Panc1 (cell line): ENCODE results near the gene CFAP100. TPM values are rescaled to one million over a fixed set of nuclear protein-coding genes. Genes with fewer than 3 reads are reported as not detected.

Source experiments
- ATAC-seq: fragments of 200-7000 bp; cut with Tn5 transposase; 2 replicates; pipeline ENCODE4 v1.9.1; 2020; ENCODE audit warnings: mild to moderate bottlenecking, moderate library complexity
- BruUV-seq: library from RNA; stranded (reverse); fragments of 400-500 nt; replicated peaks from 2 replicates; lab custom pipeline; 2021; lab: Mats Ljungman, UMichigan
- CTCF ChIA-PET: fragments of 300-600 bp; sonication (Branson Sonifier 250); formaldehyde crosslinking; loops from one replicate; lab custom pipeline; 2022; ENCODE audit warnings: antibody characterized with exemption; lab: Charles Lee
- POLR2A ChIA-PET: fragments of 300-600 bp; sonication (Branson Sonifier 250); formaldehyde crosslinking; loops from one replicate; lab custom pipeline; 2022; ENCODE audit warnings: antibody characterized with exemption; lab: Charles Lee
- DNase-seq: peaks from one replicate; pipeline ENCODE4 v3.0.0-alpha.2; 2010; ENCODE audit warnings: low read depth, low spot score
- H3K27ac ChIP-seq: 2 replicates; pipeline ENCODE4 v1.5.1; 2011; ENCODE audit warnings: mild to moderate bottlenecking, low read length, inconsistent platforms
- H3K27me3 ChIP-seq: fragments of 200-500 bp; sonication (Bioruptor generic); 2 replicates; pipeline ENCODE4 v1.6.0; 2014; ENCODE audit warnings: low read length, inconsistent platforms; ENCODE audit not compliant: control insufficient read depth, insufficient read depth
- H3K36me3 ChIP-seq: fragments of 200-500 bp; sonication (Bioruptor generic); 2 replicates; pipeline ENCODE4 v1.5.1; 2014; ENCODE audit warnings: inconsistent platforms, mild to moderate bottlenecking, low read length, moderate library complexity; ENCODE audit not compliant: control insufficient read depth, insufficient read depth
- H3K4me1 ChIP-seq: 2 replicates; pipeline ENCODE4 v1.5.1; 2011; ENCODE audit warnings: inconsistent platforms, mild to moderate bottlenecking, low read length, moderate library complexity; ENCODE audit not compliant: control insufficient read depth, insufficient read depth
- H3K4me3 ChIP-seq, 2 experiments: 2 replicates each; pipeline ENCODE4 v1.5.1; 2011 to 2012; ENCODE audit warnings: low read depth in 2 of 2, low read length in 2 of 2, mild to moderate bottlenecking in 2 of 2, inconsistent platforms in 1 of 2, moderate library complexity in 1 of 2
- H3K9me3 ChIP-seq: fragments of 200-500 bp; sonication (Bioruptor generic); 2 replicates; pipeline ENCODE4 v1.5.1; 2014; ENCODE audit warnings: low read depth, mild to moderate bottlenecking, inconsistent platforms, low read length, moderate library complexity; ENCODE audit not compliant: control insufficient read depth, insufficient read depth
- CTCF ChIP-seq: fragments of 450-650 bp; IDR thresholded peaks from 2 replicates; pipeline ENCODE4 v1.5.1; 2017; ENCODE audit warnings: mild to moderate bottlenecking
- POLR2AphosphoS5 ChIP-seq: IDR thresholded peaks from 2 replicates; pipeline ENCODE4 v1.6.1; 2012; ENCODE audit warnings: mild to moderate bottlenecking, low read depth, low read length, moderate library complexity
- REST ChIP-seq, 2 experiments: IDR thresholded peaks; 2 replicates each; pipeline ENCODE4 v1.6.1; 2011 to 2012; ENCODE audit warnings: low read depth in 2 of 2, control low read depth in 1 of 2, low read length in 1 of 2, mild to moderate bottlenecking in 1 of 2, moderate library complexity in 1 of 2; ENCODE audit not compliant: insufficient read depth in 1 of 2
- SIN3A ChIP-seq: IDR thresholded peaks from 2 replicates; pipeline ENCODE4 v1.6.1; 2012; ENCODE audit warnings: low read depth, mild to moderate bottlenecking, low read length, moderate library complexity, borderline replicate concordance; ENCODE audit not compliant: insufficient read depth
- TCF7L2 ChIP-seq: IDR thresholded peaks from 2 replicates; pipeline ENCODE4 v1.6.1; 2011; ENCODE audit warnings: mild to moderate bottlenecking, low read depth, low read length, inconsistent platforms
- in situ Hi-C: cut with HindIII; loops from 2 replicates; pipeline ENCODE4 v1.10.0; 2016; ENCODE audit warnings: low sequenced_read_pairs, low pct_unique_long_range_greater_than_20kb
- intact Hi-C: fragments of 100-400 bp; cut with micrococcal nuclease; formaldehyde crosslinking; loops from one replicate; pipeline ENCODE4 v1.10.0; 2022; ENCODE audit not compliant: unreplicated experiment
- total RNA-seq: library from RNA; stranded (reverse); gene quantifications from one replicate; pipeline ENCODE4 v1.2.1, GENCODE V29; 2021; ENCODE audit not compliant: unreplicated experiment

CFAP100 gene
- total RNA-seq, 1 experiment from 2014 or later: not detected

GRCh38 chr3:126460381-126460780, 65.7 kb downstream of the CFAP100 start:
- no peak for ATAC-seq
- H3K27ac ChIP-seq: no peak overlapping the region
- H3K27me3 ChIP-seq: no peaks in the 10 kb centered on the region
- ChIA-PET POLR2A (no interaction called here), CTCF (no interaction called here)
- DNase-seq: no peak
- intact Hi-C loops (no loop called here), in situ Hi-C loops (no loop called here)
- no peak overlapping the region for H3K4me3 ChIP-seq
- H3K9me3 ChIP-seq: no peaks in the 10 kb centered on the region
- no TSS peak for BruUV-seq
- TF ChIP-seq REST (IDR thresholded peaks at IDR 0.05; ENCODE audit: insufficient read depth in 1 of 2, low read depth in 2 of 2, low read length in 1 of 2) (no peak), POLR2AphosphoS5 (no peak), CTCF (no peak), SIN3A (no peak), TCF7L2 (no peak)
- no peaks in the 10 kb centered on the region for H3K4me1 ChIP-seq
- peaks cover 28% of the 10 kb centered on the region for H3K36me3 ChIP-seq

GRCh38 chr3:126461450-126462070, 66.9 kb downstream of the CFAP100 start:
- CTCF ChIA-PET: no interaction called here
- intact Hi-C loops: no loop called here
- Histone ChIP-seq H3K36me3 (peaks cover 31% of the 10 kb centered on the region), H3K27ac (no peak overlapping the region), H3K27me3 (no peaks in the 10 kb centered on the region), H3K9me3 (no peaks in the 10 kb centered on the region), H3K4me1 (no peaks in the 10 kb centered on the region), H3K4me3 (no peak overlapping the region)
- POLR2A ChIA-PET: interaction anchor here (0.7 kb wide), 1 partner anchor 177 kb away, joined by 3 read pairs; no protein-coding TSS in a partner anchor
- DNase-seq (no peak), ATAC-seq (no peak)
- TF ChIP-seq POLR2AphosphoS5: no peak
- no peak for TF ChIP-seq TCF7L2
- no peak for TF ChIP-seq REST (IDR thresholded peaks at IDR 0.05; ENCODE audit: insufficient read depth in 1 of 2, low read depth in 2 of 2, low read length in 1 of 2)
- TF ChIP-seq SIN3A: no peak
- no peak for TF ChIP-seq CTCF
- BruUV-seq: no TSS peak
- in situ Hi-C loops: no loop called here
